ENCODE data around the gene TMEM43.
"Not testable (repeated sequence)": the region's sequence is repeated elsewhere in the genome, so short reads cannot be mapped to it uniquely, and the experiment has no call there.

TMEM43 gene

GRCh38 chr3:14096742-14097141, 28.1 kb upstream of the TMEM43 start:
- Histone ChIP-seq H3K27ac (ENCODE audit: low read depth, low read length) (no peak overlapping the region), H3K9me3 (ENCODE audit: insufficient read depth, low read depth, low read length) (no peaks in the 10 kb centered on the region), H3K36me3 (ENCODE audit: control insufficient read depth in 1 of 2, insufficient read depth in 2 of 2, low read length in 2 of 2) (no peaks in the 10 kb centered on the region), H2AFZ (ENCODE audit: insufficient read depth, low read length, poor library complexity) (no peak overlapping the region), H2AK5ac (ENCODE audit: low read length) (no peak overlapping the region), H3K79me2 (ENCODE audit: control insufficient read depth, insufficient read depth, low read length, poor library complexity) (no peaks in the 10 kb centered on the region), H4K8ac (ENCODE audit: low read depth, low read length) (no peak overlapping the region), H3K23ac (ENCODE audit: low read length) (no peak overlapping the region), H4K91ac (ENCODE audit: low read depth, low read length) (no peak overlapping the region), H3K27me3 (ENCODE audit: insufficient read depth, low read length) (no peaks in the 10 kb centered on the region), H3K18ac (ENCODE audit: low read length) (no peak overlapping the region), H3K14ac (ENCODE audit: low read length) (no peak overlapping the region), H2BK5ac (ENCODE audit: low read depth, low read length, poor library complexity) (no peak overlapping the region), H2BK12ac (ENCODE audit: low read length) (no peak overlapping the region), H3K9ac (ENCODE audit: low read length) (no peak overlapping the region), H4K12ac (ENCODE audit: low read depth, low read length) (no peak overlapping the region), H3K4me1 (ENCODE audit: control insufficient read depth in 1 of 2, insufficient read depth in 2 of 2, low read length in 2 of 2) (no peaks in the 10 kb centered on the region), H2BK120ac (ENCODE audit: insufficient read depth, low read length, poor library complexity) (no peak overlapping the region), H3K4me3 (ENCODE audit: low read depth, low read length) (no peak overlapping the region), H3K4me2 (ENCODE audit: low read length) (no peak overlapping the region), H3K4ac (ENCODE audit: low read depth, low read length) (no peak overlapping the region), H3K79me1 (ENCODE audit: low read length) (no peaks in the 10 kb centered on the region)
- no peak for DNase-seq
- WGBS (ENCODE audit: extremely low coverage, insufficient coverage, insufficient read length), result no CpG with 5 or more reads among the region's 3 CpGs

GRCh38 chr3:14097616-14098391, 27.0 kb upstream of the TMEM43 start:
- Histone ChIP-seq H3K79me2 (ENCODE audit: control insufficient read depth, insufficient read depth, low read length, poor library complexity) (no peaks in the 10 kb centered on the region), H4K12ac (ENCODE audit: low read depth, low read length) (no peak overlapping the region), H4K8ac (ENCODE audit: low read depth, low read length) (no peak overlapping the region), H2AFZ (ENCODE audit: insufficient read depth, low read length, poor library complexity) (no peak overlapping the region), H3K4ac (ENCODE audit: low read depth, low read length) (no peak overlapping the region), H3K18ac (ENCODE audit: low read length) (no peak overlapping the region), H4K91ac (ENCODE audit: low read depth, low read length) (no peak overlapping the region), H3K14ac (ENCODE audit: low read length) (no peak overlapping the region), H3K79me1 (ENCODE audit: low read length) (no peaks in the 10 kb centered on the region), H3K4me1 (ENCODE audit: control insufficient read depth in 1 of 2, insufficient read depth in 2 of 2, low read length in 2 of 2) (no peaks in the 10 kb centered on the region), H2BK12ac (ENCODE audit: low read length) (no peak overlapping the region), H3K36me3 (ENCODE audit: control insufficient read depth in 1 of 2, insufficient read depth in 2 of 2, low read length in 2 of 2) (no peaks in the 10 kb centered on the region), H3K9me3 (ENCODE audit: insufficient read depth, low read depth, low read length) (no peaks in the 10 kb centered on the region), H2BK120ac (ENCODE audit: insufficient read depth, low read length, poor library complexity) (no peak overlapping the region), H3K27ac (ENCODE audit: low read depth, low read length) (no peak overlapping the region), H2BK5ac (ENCODE audit: low read depth, low read length, poor library complexity) (no peak overlapping the region), H2AK5ac (ENCODE audit: low read length) (no peak overlapping the region), H3K4me2 (ENCODE audit: low read length) (no peak overlapping the region), H3K4me3 (ENCODE audit: low read depth, low read length) (no peak overlapping the region), H3K9ac (ENCODE audit: low read length) (no peak overlapping the region), H3K27me3 (ENCODE audit: insufficient read depth, low read length) (no peaks in the 10 kb centered on the region), H3K23ac (ENCODE audit: low read length) (no peak overlapping the region)
- no peak for DNase-seq
- WGBS (ENCODE audit: extremely low coverage, insufficient coverage, insufficient read length), result no CpG with 5 or more reads among the region's 5 CpGs

- H3K4me2 ChIP-seq (ENCODE audit: low read length); H3K14ac ChIP-seq (ENCODE audit: low read length); H2AK5ac ChIP-seq (ENCODE audit: low read length); H3K9ac ChIP-seq (ENCODE audit: low read length); H2BK5ac ChIP-seq (ENCODE audit: low read depth, low read length, poor library complexity); H4K12ac ChIP-seq (ENCODE audit: low read depth, low read length); H2BK120ac ChIP-seq (ENCODE audit: insufficient read depth, low read length, poor library complexity); H3K4ac ChIP-seq (ENCODE audit: low read depth, low read length); H3K27ac ChIP-seq (ENCODE audit: low read depth, low read length); H3K23ac ChIP-seq (ENCODE audit: low read length); DNase-seq; H3K36me3 ChIP-seq (ENCODE audit: control insufficient read depth in 1 of 2, insufficient read depth in 2 of 2, low read length in 2 of 2); H3K4me1 ChIP-seq (ENCODE audit: control insufficient read depth in 1 of 2, insufficient read depth in 2 of 2, low read length in 2 of 2); H4K91ac ChIP-seq (ENCODE audit: low read depth, low read length); H4K8ac ChIP-seq (ENCODE audit: low read depth, low read length); H3K4me3 ChIP-seq (ENCODE audit: low read depth, low read length); H3K9me3 ChIP-seq (ENCODE audit: insufficient read depth, low read depth, low read length); H3K79me1 ChIP-seq (ENCODE audit: low read length); H2AFZ ChIP-seq (ENCODE audit: insufficient read depth, low read length, poor library complexity); H2BK12ac ChIP-seq (ENCODE audit: low read length); H3K18ac ChIP-seq (ENCODE audit: low read length); H3K27me3 ChIP-seq (ENCODE audit: insufficient read depth, low read length); H3K79me2 ChIP-seq (ENCODE audit: control insufficient read depth, insufficient read depth, low read length, poor library complexity): not testable (repeated sequence)
- no CpG with 5 or more reads among the region's 5 CpGs for WGBS (ENCODE audit: extremely low coverage, insufficient coverage, insufficient read length)
Observed at GRCh38 chr3:14109821-14110220, 15.0 kb upstream of the TMEM43 start.

- Histone ChIP-seq H3K4me3 (ENCODE audit: low read depth, low read length) (no peak overlapping the region), H3K9ac (ENCODE audit: low read length) (no peak overlapping the region), H3K27ac (ENCODE audit: low read depth, low read length) (no peak overlapping the region), H3K79me1 (ENCODE audit: low read length) (no peaks in the 10 kb centered on the region), H3K4me2 (ENCODE audit: low read length) (no peak overlapping the region), H2BK120ac (ENCODE audit: insufficient read depth, low read length, poor library complexity) (no peak overlapping the region), H4K8ac (ENCODE audit: low read depth, low read length) (no peak overlapping the region), H3K9me3 (ENCODE audit: insufficient read depth, low read depth, low read length) (no peaks in the 10 kb centered on the region), H3K79me2 (ENCODE audit: control insufficient read depth, insufficient read depth, low read length, poor library complexity) (no peaks in the 10 kb centered on the region), H2AK5ac (ENCODE audit: low read length) (no peak overlapping the region), H2AFZ (ENCODE audit: insufficient read depth, low read length, poor library complexity) (no peak overlapping the region), H4K12ac (ENCODE audit: low read depth, low read length) (no peak overlapping the region), H4K91ac (ENCODE audit: low read depth, low read length) (no peak overlapping the region), H2BK12ac (ENCODE audit: low read length) (no peak overlapping the region), H3K14ac (ENCODE audit: low read length) (no peak overlapping the region), H3K4me1 (ENCODE audit: control insufficient read depth in 1 of 2, insufficient read depth in 2 of 2, low read length in 2 of 2) (peaks cover 4% of the 10 kb centered on the region in 2 experiments), H3K23ac (ENCODE audit: low read length) (no peak overlapping the region), H3K18ac (ENCODE audit: low read length) (no peak overlapping the region), H2BK5ac (ENCODE audit: low read depth, low read length, poor library complexity) (no peak overlapping the region), H3K4ac (ENCODE audit: low read depth, low read length) (no peak overlapping the region), H3K36me3 (ENCODE audit: control insufficient read depth in 1 of 2, insufficient read depth in 2 of 2, low read length in 2 of 2) (peaks cover 4 to 9% of the 10 kb centered on the region in 2 experiments), H3K27me3 (ENCODE audit: insufficient read depth, low read length) (no peaks in the 10 kb centered on the region)
- no CpG with 5 or more reads among the region's 4 CpGs for WGBS (ENCODE audit: extremely low coverage, insufficient coverage, insufficient read length)
- DNase-seq, result no peak
Observed at GRCh38 chr3:14110699-14111098, 14.2 kb upstream of the TMEM43 start.
